Endothelial cell of umbilical vein (primary cell): ENCODE data around the gene PHKA2. TPM values are rescaled to one million over a fixed set of nuclear protein-coding genes. Genes with fewer than 3 reads are reported as not detected.

Experiments
- BruUV-seq: library from RNA; stranded (reverse); fragments of 400-500 nt; replicated peaks from 2 replicates; lab custom pipeline; 2021; lab: Mats Ljungman, UMichigan
- CTCF ChIA-PET: fragments of 300-600, 350-600 bp; sonication (Branson Sonifier 250); formaldehyde crosslinking; loops from one replicate; lab custom pipeline; 2021; ENCODE audit warnings: antibody characterized with exemption, inconsistent platforms; lab: Charles Lee
- POLR2A ChIA-PET: fragments of 300-600, 350-600 bp; sonication (Branson Sonifier 250); formaldehyde crosslinking; loops from one replicate; lab custom pipeline; 2021; ENCODE audit warnings: antibody characterized with exemption, inconsistent platforms; lab: Charles Lee
- DNase-seq: peaks from one replicate; pipeline ENCODE4 v3.0.0-alpha.2; 2011; ENCODE audit warnings: low read depth, low spot score
- FAIRE-seq: peaks from 2 replicates; lab custom pipeline; 2011; peaks lifted over from hg19 to GRCh38; lab: Jason Lieb, UNC
- H2AFZ ChIP-seq: 2 replicates; pipeline ENCODE4 v1.6.0; 2012; ENCODE audit warnings: low read depth, low read length, control low read depth, inconsistent platforms
- H3K27ac ChIP-seq: 2 replicates; pipeline ENCODE4 v1.5.1; 2011; ENCODE audit warnings: low read depth, mild to moderate bottlenecking, control low read depth, low read length, moderate library complexity; ENCODE audit not compliant: insufficient read depth
- H3K27me3 ChIP-seq, 2 experiments: 2 replicates each; pipeline versions ENCODE4 v1.6.0 to v1.6.1; 2011; ENCODE audit warnings: low read length in 2 of 2, mixed read lengths in 1 of 2; ENCODE audit not compliant: control insufficient read depth in 2 of 2, insufficient read depth in 2 of 2
- H3K36me3 ChIP-seq, 2 experiments: 2 replicates in 1 of 2; 3 replicates in 1 of 2; pipeline ENCODE4 v1.5.1; 2011; ENCODE audit warnings: low read length in 2 of 2, mild to moderate bottlenecking in 1 of 2, moderate library complexity in 1 of 2; ENCODE audit not compliant: control insufficient read depth in 2 of 2, insufficient read depth in 2 of 2; ENCODE audit errors: extremely low read depth in 1 of 2
- H3K4me1 ChIP-seq: 3 replicates; pipeline ENCODE4 v1.5.1; 2011; ENCODE audit warnings: mild to moderate bottlenecking, low read length; ENCODE audit not compliant: control insufficient read depth, insufficient read depth; ENCODE audit errors: extremely low read depth
- H3K4me2 ChIP-seq: 2 replicates; pipeline ENCODE4 v1.6.1; 2011; ENCODE audit warnings: low read length, control low read depth, mixed read lengths; ENCODE audit not compliant: insufficient read depth
- H3K4me3 ChIP-seq, 3 experiments: fragments of 200-600 bp in 1 of 3; sonication (generic), shearing (Covaris generic) in 1 of 3; replicated peaks in 1 of 3; 2 replicates each; pipeline ENCODE4 v1.5.1; 2011 to 2016; ENCODE audit warnings: control low read depth in 3 of 3, low read length in 3 of 3, mild to moderate bottlenecking in 2 of 3, inconsistent platforms in 1 of 3, low read depth in 1 of 3, moderate library complexity in 1 of 3; ENCODE audit not compliant: insufficient read depth in 1 of 3
- H3K79me2 ChIP-seq: 2 replicates; pipeline ENCODE4 v1.6.0; 2012; ENCODE audit warnings: low read length, inconsistent platforms; ENCODE audit not compliant: control insufficient read depth, insufficient read depth
- H3K9ac ChIP-seq: replicated peaks from 2 replicates; pipeline ENCODE3; 2011; ENCODE audit warnings: low read length, control low read depth; ENCODE audit not compliant: insufficient read depth; ENCODE audit errors: extremely low read depth
- H3K9me1 ChIP-seq: replicated peaks from 3 replicates; pipeline ENCODE4 v1.6.0; 2011; ENCODE audit warnings: mild to moderate bottlenecking, low read length; ENCODE audit not compliant: control insufficient read depth, insufficient read depth; ENCODE audit errors: extremely low read depth
- H3K9me3 ChIP-seq: replicated peaks from 2 replicates; pipeline ENCODE4 v1.5.1; 2012; ENCODE audit warnings: low read length, inconsistent platforms; ENCODE audit not compliant: control insufficient read depth, insufficient read depth
- H4K20me1 ChIP-seq: replicated peaks from 2 replicates; pipeline ENCODE3; 2011; ENCODE audit warnings: mild to moderate bottlenecking, low read length; ENCODE audit not compliant: control insufficient read depth, insufficient read depth; ENCODE audit errors: extremely low read depth
- EZH2 ChIP-seq: IDR thresholded peaks from 2 replicates; pipeline ENCODE4 v1.6.1; 2012; ENCODE audit warnings: borderline replicate concordance, low read depth, mild to moderate bottlenecking, moderate library complexity, low read length, inconsistent platforms; ENCODE audit not compliant: severe bottlenecking
- FOS ChIP-seq: IDR thresholded peaks from 2 replicates; pipeline ENCODE4 v1.6.1; 2011; ENCODE audit warnings: mild to moderate bottlenecking, low read length, moderate library complexity, borderline replicate concordance; ENCODE audit not compliant: insufficient read depth
- GATA2 ChIP-seq: IDR thresholded peaks from 2 replicates; pipeline ENCODE4 v1.7.0; 2011; ENCODE audit warnings: low read depth, mild to moderate bottlenecking, moderate library complexity, mixed read lengths, low read length; ENCODE audit not compliant: insufficient read length, insufficient read depth
- JUN ChIP-seq: IDR thresholded peaks from 2 replicates; pipeline ENCODE4 v1.6.1; 2011; ENCODE audit warnings: borderline replicate concordance, low read depth; ENCODE audit not compliant: insufficient read length, insufficient read depth
- MYC ChIP-seq: IDR thresholded peaks from one replicate; pipeline ENCODE4 v1.6.1; 2011; ENCODE audit warnings: mild to moderate bottlenecking, low read depth, low read length
- POLR2A ChIP-seq: IDR thresholded peaks from 2 replicates; pipeline ENCODE4 v1.6.1; 2012; ENCODE audit warnings: low read depth, mild to moderate bottlenecking, control low read depth, low read length
- POLR2AphosphoS5 ChIP-seq: IDR thresholded peaks from 2 replicates; pipeline ENCODE4 v1.6.1; 2012; ENCODE audit warnings: low read depth, mild to moderate bottlenecking, control low read depth, low read length, moderate library complexity; ENCODE audit not compliant: insufficient read depth
- dilution Hi-C: fragments of 300-500 bp; cut with MboI; formaldehyde crosslinking; loops from one replicate; pipeline ENCODE4 v1.15.0; 2019; ENCODE audit warnings: low sequenced_read_pairs; ENCODE audit not compliant: extremely low pct_ligation_motif_present
- intact Hi-C: fragments of 100-400 bp; cut with micrococcal nuclease; formaldehyde crosslinking; loops from one replicate; pipeline ENCODE4 v1.10.0; 2022
- polyA plus RNA-seq, 4 experiments: library from polyadenylated mRNA; depleted of rRNA in 3 of 4; stranded (reverse) in 3 of 4; unstranded in 1 of 4; fragments of >200 nt; gene quantifications; 2 replicates each; pipeline versions ENCODE4 v1.2.1 to v1.2.3, GENCODE V29; 2011 to 2012; ENCODE audit warnings: missing spikeins in 1 of 4
- total RNA-seq: library from RNA; stranded (reverse); gene quantifications from 2 replicates; pipeline ENCODE4 v1.2.3, GENCODE V29; 2021
- TF ChIP-seq, protein P1 (sequence below): IDR thresholded peaks from 2 replicates; pipeline ENCODE4 v1.6.1; 2011; ENCODE audit not compliant: insufficient read depth, insufficient read length
- TF ChIP-seq, protein P2 (sequence below), 2 donors: IDR thresholded peaks; 1 replicate in 1 of 2; 2 replicates in 1 of 2; pipeline ENCODE4 v1.5.1; 2011; ENCODE audit warnings: low read length in 2 of 2, mild to moderate bottlenecking in 2 of 2, moderate library complexity in 2 of 2, control low read depth in 1 of 2, inconsistent platforms in 1 of 2, low read depth in 1 of 2; ENCODE audit not compliant: insufficient read depth in 1 of 2; ENCODE audit errors: extremely low read depth in 1 of 2

Gene PHKA2
- total and polyA plus RNA-seq, 2 donors (not counting 3 experiments of a cell fraction or from before 2014, with no cell fraction given) = 16.7 to 17.1 TPM

DNA sequence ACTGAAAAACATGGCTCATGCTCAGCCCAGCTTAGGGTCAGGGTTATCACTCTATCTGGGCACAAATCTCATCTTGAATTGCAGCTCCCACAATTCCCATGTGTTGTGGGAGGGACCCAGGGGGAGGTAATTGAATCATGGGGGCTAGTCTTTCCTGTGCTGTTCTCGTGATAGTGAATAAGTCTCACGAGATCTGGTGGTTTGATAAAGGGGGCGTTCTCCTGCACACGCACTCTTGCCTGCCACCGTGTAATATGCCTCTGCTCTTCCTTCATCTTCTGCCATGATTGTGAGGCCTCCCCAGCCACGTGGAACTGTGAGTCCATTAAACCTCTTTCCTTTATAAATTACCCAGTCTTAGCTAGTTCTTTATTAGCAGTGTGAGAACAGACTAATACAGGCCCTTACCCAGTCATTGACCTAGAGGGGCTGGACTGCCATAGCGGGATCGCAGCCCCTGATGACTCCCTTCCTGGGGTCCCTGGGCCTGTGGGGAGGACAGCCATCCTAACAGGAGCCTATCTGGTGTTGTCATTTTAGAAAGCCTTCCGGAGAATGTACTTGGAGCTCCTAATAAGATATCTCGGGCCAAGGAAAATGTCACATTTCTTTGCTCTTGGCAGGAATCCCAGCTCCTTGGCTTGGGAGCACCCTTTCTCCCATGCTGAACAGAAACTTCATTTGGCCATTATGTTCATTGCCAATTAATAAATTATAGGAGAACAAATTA is 112.6 kb downstream of the PHKA2 start:
- intact Hi-C loops = loop anchor here (5.0 kb wide), 1 partner anchor 79 kb away; no protein-coding TSS in a partner anchor
- Histone ChIP-seq H3K9ac (no peak overlapping the region), H3K27ac (no peak overlapping the region), H3K27me3 (no peaks in the 10 kb centered on the region), H2AFZ (no peak overlapping the region), H3K9me3 (no peaks in the 10 kb centered on the region), H3K4me1 (no peaks in the 10 kb centered on the region), H3K36me3 (no peaks in the 10 kb centered on the region), H3K4me2 (no peak overlapping the region), H3K4me3 (no peak overlapping the region), H3K79me2 (no peaks in the 10 kb centered on the region), H3K9me1 (no peaks in the 10 kb centered on the region), H4K20me1 (no peaks in the 10 kb centered on the region)
- CTCF ChIA-PET = no interaction called here
- dilution Hi-C loops = no loop called here
- FAIRE-seq = no peak
- TF ChIP-seq FOS = no peak
- TF ChIP-seq EZH2 = no peak
- TF ChIP-seq POLR2A = no peak
- TF ChIP-seq, protein P1, sequence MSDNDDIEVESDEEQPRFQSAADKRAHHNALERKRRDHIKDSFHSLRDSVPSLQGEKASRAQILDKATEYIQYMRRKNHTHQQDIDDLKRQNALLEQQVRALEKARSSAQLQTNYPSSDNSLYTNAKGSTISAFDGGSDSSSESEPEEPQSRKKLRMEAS = no peak
- TF ChIP-seq, protein P2, sequence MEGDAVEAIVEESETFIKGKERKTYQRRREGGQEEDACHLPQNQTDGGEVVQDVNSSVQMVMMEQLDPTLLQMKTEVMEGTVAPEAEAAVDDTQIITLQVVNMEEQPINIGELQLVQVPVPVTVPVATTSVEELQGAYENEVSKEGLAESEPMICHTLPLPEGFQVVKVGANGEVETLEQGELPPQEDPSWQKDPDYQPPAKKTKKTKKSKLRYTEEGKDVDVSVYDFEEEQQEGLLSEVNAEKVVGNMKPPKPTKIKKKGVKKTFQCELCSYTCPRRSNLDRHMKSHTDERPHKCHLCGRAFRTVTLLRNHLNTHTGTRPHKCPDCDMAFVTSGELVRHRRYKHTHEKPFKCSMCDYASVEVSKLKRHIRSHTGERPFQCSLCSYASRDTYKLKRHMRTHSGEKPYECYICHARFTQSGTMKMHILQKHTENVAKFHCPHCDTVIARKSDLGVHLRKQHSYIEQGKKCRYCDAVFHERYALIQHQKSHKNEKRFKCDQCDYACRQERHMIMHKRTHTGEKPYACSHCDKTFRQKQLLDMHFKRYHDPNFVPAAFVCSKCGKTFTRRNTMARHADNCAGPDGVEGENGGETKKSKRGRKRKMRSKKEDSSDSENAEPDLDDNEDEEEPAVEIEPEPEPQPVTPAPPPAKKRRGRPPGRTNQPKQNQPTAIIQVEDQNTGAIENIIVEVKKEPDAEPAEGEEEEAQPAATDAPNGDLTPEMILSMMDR (IDR thresholded peaks at IDR 0.05; ENCODE audit: extremely low read depth in 1 of 2, insufficient read depth in 1 of 2, low read depth in 1 of 2, low read length in 2 of 2) = no peak
- no peak for TF ChIP-seq MYC
- TF ChIP-seq POLR2AphosphoS5 = no peak
- no peak for TF ChIP-seq JUN
- TF ChIP-seq GATA2 = no peak
- DNase-seq = no peak
- no TSS peak for BruUV-seq
- POLR2A ChIA-PET = no interaction called here
